Cardiac septum (tissue), 1 donor: ENCODE data around the gene RYK. TPM values are rescaled to one million over a fixed set of nuclear protein-coding genes. Genes with fewer than 3 reads are reported as not detected.

Experiments used
- DNase-seq: peaks from one replicate; pipeline ENCODE4 v3.0.0-alpha.2; 2020; ENCODE audit warnings: low spot score
- intact Hi-C: fragments of 100-400 bp; cut with DNase I; formaldehyde crosslinking; loops from one replicate; pipeline ENCODE4 v1.14.0; 2022
- total RNA-seq: library from RNA; stranded (reverse); fragmentation: NEBNext Ultra II Directional; extraction: Animal tissue kit (Norgen Biotek cat#: 25700); gene quantifications from one replicate; pipeline ENCODE4 v1.2.1, GENCODE V29; 2021
- donor health status: DM: no; HTN: no; CAD: no.

The RYK gene
- total RNA-seq, 1 donor from 2014 or later = 44.2 TPM

GRCh38 chr3:134186391-134186790, 64.3 kb downstream of the RYK start:
- no peak for DNase-seq
- intact Hi-C loops = no loop called here

GRCh38 chr3:134180761-134181160, 69.9 kb downstream of the RYK start:
- no peak for DNase-seq
- intact Hi-C loops = no loop called here

- DNase-seq = no peak
- intact Hi-C loops = no loop called here
These were observed 71.2 kb downstream of the RYK start for GRCh38 chr3:134179508-134179907.

- intact Hi-C loops = no loop called here
- DNase-seq = no peak
These were observed 87.6 kb downstream of the RYK start for GRCh38 chr3:134163096-134163495.

GRCh38 chr3:134161898-134162615, 88.6 kb downstream of the RYK start:
- DNase-seq = no peak
- intact Hi-C loops = no loop called here

- DNase-seq = no peak
- intact Hi-C loops = no loop called here
These were observed 95.2 kb downstream of the RYK start for GRCh38 chr3:134155446-134155845.

GRCh38 chr3:134153761-134154160, 96.9 kb downstream of the RYK start:
- intact Hi-C loops = no loop called here
- DNase-seq = no peak

GRCh38 chr3:134150476-134150875, 100.2 kb downstream of the RYK start:
- intact Hi-C loops = no loop called here
- no peak for DNase-seq

- no peak for DNase-seq
- intact Hi-C loops = no loop called here
These were observed 101.4 kb downstream of the RYK start for GRCh38 chr3:134149286-134149685.

GRCh38 chr3:134148534-134148933, 102.1 kb downstream of the RYK start:
- DNase-seq = no peak
- intact Hi-C loops = no loop called here

GRCh38 chr3:134147411-134147810, 103.2 kb downstream of the RYK start:
- intact Hi-C loops = no loop called here

GRCh38 chr3:134146666-134147065, 104.0 kb downstream of the RYK start:
- DNase-seq = no peak
- intact Hi-C loops = no loop called here

More at GRCh38 chr3:134147411-134147810, 103.2 kb downstream of the RYK start:
- no peak for DNase-seq

- intact Hi-C loops = no loop called here
- DNase-seq = no peak
These were observed 105.5 kb downstream of the RYK start for GRCh38 chr3:134145183-134145582.

GRCh38 chr3:134144694-134145093, 106.0 kb downstream of the RYK start:
- no peak for DNase-seq
- intact Hi-C loops = no loop called here

- no peak for DNase-seq
These were observed 106.7 kb downstream of the RYK start for GRCh38 chr3:134143828-134144401.

GRCh38 chr3:134136604-134137003, 114.1 kb downstream of the RYK start:
- no peak for DNase-seq
- intact Hi-C loops = no loop called here

More at GRCh38 chr3:134143828-134144401, 106.7 kb downstream of the RYK start:
- intact Hi-C loops = no loop called here

GRCh38 chr3:134134698-134135415, 115.8 kb downstream of the RYK start:
- intact Hi-C loops = no loop called here
- DNase-seq = no peak

GRCh38 chr3:134134240-134134639, 116.4 kb downstream of the RYK start:
- intact Hi-C loops = no loop called here

GRCh38 chr3:134132961-134133360, 117.7 kb downstream of the RYK start:
- DNase-seq = no peak
- intact Hi-C loops = no loop called here

More at GRCh38 chr3:134134240-134134639, 116.4 kb downstream of the RYK start:
- no peak for DNase-seq

- no peak for DNase-seq
- intact Hi-C loops = no loop called here
These were observed 124.5 kb downstream of the RYK start for GRCh38 chr3:134126153-134126552.

- DNase-seq = no peak
These were observed 135.9 kb downstream of the RYK start for GRCh38 chr3:134114726-134115125.

More at GRCh38 chr3:134114726-134115125, 135.9 kb downstream of the RYK start:
- intact Hi-C loops = no loop called here
